Upper lobe of left lung (tissue), 4 donors: ENCODE data around the gene APBB2.

Experiments used
- CTCF ChIP-seq, 6 experiments: fragments of 450-650 bp in 4 of 6; fragments of 200-600 bp in 2 of 6; sonication (generic) in 2 of 6; IDR thresholded peaks; one replicate each; pipeline ENCODE4 v1.5.1; 2016 to 2019; ENCODE audit warnings: antibody characterized with exemption in 6 of 6
- POLR2A ChIP-seq, 4 donors: fragments of 450-650 bp; IDR thresholded peaks; one replicate each; pipeline ENCODE4 v1.5.1; 2016 to 2017; ENCODE audit warnings: antibody characterized with exemption in 4 of 4, mild to moderate bottlenecking in 2 of 4
- POLR2AphosphoS5 ChIP-seq, 2 donors: sonication (generic); formaldehyde crosslinking; IDR thresholded peaks; one replicate each; pipeline ENCODE4 v1.5.1; 2017; ENCODE audit warnings: antibody characterized with exemption in 2 of 2

- TF ChIP-seq POLR2AphosphoS5 (IDR thresholded peaks at IDR 0.05) (no peak), CTCF (IDR thresholded peaks at IDR 0.05) (no peak), POLR2A (IDR thresholded peaks at IDR 0.05) (no peak)
Observed at GRCh38 chr4:41207291-41207831, 7.0 kb downstream of the APBB2 start.
